ENCODE data around the gene MAVS.

The MAVS gene

GRCh38 chr20:3922983-3923339, 76.3 kb downstream of the MAVS start:
- Histone ChIP-seq H3K27ac (no peak overlapping the region), H4K20me1 (ENCODE audit: insufficient read depth) (no peaks in the 10 kb centered on the region), H3K36me3 (ENCODE audit: insufficient read depth) (no peaks in the 10 kb centered on the region), H3K4me2 (no peak overlapping the region), H2AFZ (ENCODE audit: low read depth) (no peak overlapping the region), H3K4me3 (IDR thresholded peaks at IDR 0.05; ENCODE audit: insufficient read depth, low read depth, low read length) (no peak overlapping the region), H3K27me3 (ENCODE audit: insufficient read depth, low read depth) (no peaks in the 10 kb centered on the region), H3K9ac (no peak overlapping the region), H3K4me1 (ENCODE audit: low read depth, poor library complexity, severe bottlenecking) (no peaks in the 10 kb centered on the region), H3K79me2 (ENCODE audit: insufficient read depth, low read depth) (no peaks in the 10 kb centered on the region)
- no peak for TF ChIP-seq CTCF (conservative IDR thresholded peaks at IDR 0.05; ENCODE audit: low read depth, low read length)

- Histone ChIP-seq H3K4me1 (ENCODE audit: low read depth, poor library complexity, severe bottlenecking) (no peaks in the 10 kb centered on the region), H2AFZ (ENCODE audit: low read depth) (no peak overlapping the region), H3K36me3 (ENCODE audit: insufficient read depth) (no peaks in the 10 kb centered on the region), H3K27ac (no peak overlapping the region), H3K27me3 (ENCODE audit: insufficient read depth, low read depth) (no peaks in the 10 kb centered on the region), H3K9ac (no peak overlapping the region), H4K20me1 (ENCODE audit: insufficient read depth) (no peaks in the 10 kb centered on the region), H3K4me3 (IDR thresholded peaks at IDR 0.05; ENCODE audit: insufficient read depth, low read depth, low read length) (no peak overlapping the region), H3K4me2 (no peak overlapping the region), H3K79me2 (ENCODE audit: insufficient read depth, low read depth) (no peaks in the 10 kb centered on the region)
- no peak for TF ChIP-seq CTCF (conservative IDR thresholded peaks at IDR 0.05; ENCODE audit: low read depth, low read length)
Measured at GRCh38 chr20:3923818-3924217, 77.2 kb downstream of the MAVS start.

GRCh38 chr20:3924304-3925112, 77.9 kb downstream of the MAVS start:
- no peak overlapping the region for H3K9ac ChIP-seq
- no peaks in the 10 kb centered on the region for H3K36me3 ChIP-seq (ENCODE audit: insufficient read depth)
- H4K20me1 ChIP-seq (ENCODE audit: insufficient read depth): no peaks in the 10 kb centered on the region
- H3K27ac ChIP-seq: no peak overlapping the region
- no peak overlapping the region for H3K4me3 ChIP-seq (IDR thresholded peaks at IDR 0.05; ENCODE audit: insufficient read depth, low read depth, low read length)
- H2AFZ ChIP-seq (ENCODE audit: low read depth): no peak overlapping the region
- H3K4me1 ChIP-seq (ENCODE audit: low read depth, poor library complexity, severe bottlenecking): no peaks in the 10 kb centered on the region
- H3K27me3 ChIP-seq (ENCODE audit: insufficient read depth, low read depth): no peaks in the 10 kb centered on the region
- no peak for TF ChIP-seq CTCF (conservative IDR thresholded peaks at IDR 0.05; ENCODE audit: low read depth, low read length)
- H3K4me2 ChIP-seq: no peak overlapping the region
- no peaks in the 10 kb centered on the region for H3K79me2 ChIP-seq (ENCODE audit: insufficient read depth, low read depth)

- H3K4me3 ChIP-seq (IDR thresholded peaks at IDR 0.05; ENCODE audit: insufficient read depth, low read depth, low read length): no peak overlapping the region
- H3K27ac ChIP-seq: no peak overlapping the region
- no peaks in the 10 kb centered on the region for H3K4me1 ChIP-seq (ENCODE audit: low read depth, poor library complexity, severe bottlenecking)
- H2AFZ ChIP-seq (ENCODE audit: low read depth): no peak overlapping the region
- H3K27me3 ChIP-seq (ENCODE audit: insufficient read depth, low read depth): no peaks in the 10 kb centered on the region
- no peaks in the 10 kb centered on the region for H4K20me1 ChIP-seq (ENCODE audit: insufficient read depth)
- no peak for TF ChIP-seq CTCF (conservative IDR thresholded peaks at IDR 0.05; ENCODE audit: low read depth, low read length)
- no peak overlapping the region for H3K9ac ChIP-seq
- H3K36me3 ChIP-seq (ENCODE audit: insufficient read depth): no peaks in the 10 kb centered on the region
- no peak overlapping the region for H3K4me2 ChIP-seq
- H3K79me2 ChIP-seq (ENCODE audit: insufficient read depth, low read depth): no peaks in the 10 kb centered on the region
Measured at GRCh38 chr20:3925113-3925695, 78.6 kb downstream of the MAVS start.

Measured in KMS-11 (cell line).